ENCODE measurements around the gene CLDN2.
A peak's percentile ranks its signal among the peaks of the same experiment; 100 is the strongest.
"Not testable (repeated sequence)": the region's sequence is repeated elsewhere in the genome, so short reads cannot be mapped to it uniquely, and the experiment has no call there.

Gene CLDN2, protein sequence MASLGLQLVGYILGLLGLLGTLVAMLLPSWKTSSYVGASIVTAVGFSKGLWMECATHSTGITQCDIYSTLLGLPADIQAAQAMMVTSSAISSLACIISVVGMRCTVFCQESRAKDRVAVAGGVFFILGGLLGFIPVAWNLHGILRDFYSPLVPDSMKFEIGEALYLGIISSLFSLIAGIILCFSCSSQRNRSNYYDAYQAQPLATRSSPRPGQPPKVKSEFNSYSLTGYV

DNA sequence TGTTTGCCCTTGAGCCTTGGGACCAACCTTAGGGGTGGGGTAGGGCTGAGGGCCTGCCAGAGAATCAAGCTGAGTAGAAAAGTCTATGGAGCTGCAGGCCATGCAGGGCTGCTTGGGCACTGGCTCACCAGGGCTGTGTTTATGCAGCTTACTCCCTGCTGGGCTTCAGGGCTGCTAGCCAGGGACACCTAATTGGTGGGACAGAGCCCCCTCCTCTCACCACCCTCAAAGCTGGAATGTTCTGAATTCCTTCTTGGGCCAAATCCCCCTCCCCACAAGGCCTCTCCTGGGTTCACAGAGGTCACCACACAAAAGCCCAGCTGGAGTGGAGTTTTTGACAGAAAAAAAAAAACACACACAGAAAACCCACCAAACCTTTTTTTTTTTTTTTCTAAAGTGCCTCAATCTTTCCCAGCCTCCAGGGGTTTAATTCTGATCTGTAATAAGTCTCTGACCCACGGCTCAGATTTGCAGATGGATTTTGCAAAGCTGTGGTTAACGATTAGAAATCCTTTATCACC is at the start of gene CLDN2:
Gene CLDN2, plus strand, starts transcription at position 471 of the 521 bp plus-strand sequence. CDS start 7,827 bp downstream, outside the sequence.
- peaks cover 14% of the 10 kb centered on the region for H3K9me3 ChIP-seq (ENCODE audit: control insufficient read depth, low read length)
- no peak within 1 kb of the TSS for H3K9ac ChIP-seq (ENCODE audit: low read length)
- peaks cover 43% of the 10 kb centered on the region for H3K27me3 ChIP-seq (replicated peaks; ENCODE audit: control insufficient read depth, insufficient read depth, low read length)
- H3K36me3 ChIP-seq (ENCODE audit: control insufficient read depth, insufficient read depth, low read length, severe bottlenecking) = no peaks in the 10 kb centered on the region
- no peaks in the 10 kb centered on the region for H3K4me1 ChIP-seq (ENCODE audit: control insufficient read depth, insufficient read depth, low read length)
- no peak within 1 kb of the TSS for H3K4me3 ChIP-seq (ENCODE audit: low read length)
- DNase-seq (ENCODE audit: low read depth) = no peak

DNA sequence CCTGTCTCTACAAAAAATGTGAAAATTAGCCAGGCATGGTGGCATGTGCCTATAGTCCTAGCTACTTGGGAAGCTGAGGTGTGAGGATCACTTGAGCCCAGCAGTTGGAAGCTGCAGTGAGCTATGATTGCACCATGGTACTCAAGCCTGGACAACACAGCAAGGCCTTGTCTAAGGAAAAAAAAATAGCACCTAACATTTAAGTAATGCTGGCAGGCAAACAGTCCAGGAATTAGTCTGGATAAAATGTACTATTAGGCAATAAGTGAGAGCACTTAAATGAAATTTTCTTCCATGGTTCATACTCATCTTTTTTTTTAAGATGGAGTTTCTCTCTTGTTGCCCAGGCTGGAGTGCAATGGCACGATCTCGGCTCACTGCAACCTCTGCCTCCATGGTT is 47.4 kb upstream of the CLDN2 start:
- not testable (repeated sequence) for H3K9me3 ChIP-seq (ENCODE audit: control insufficient read depth, low read length); H3K4me1 ChIP-seq (ENCODE audit: control insufficient read depth, insufficient read depth, low read length); H3K4me3 ChIP-seq (ENCODE audit: low read length); H3K36me3 ChIP-seq (ENCODE audit: control insufficient read depth, insufficient read depth, low read length, severe bottlenecking); H3K9ac ChIP-seq (ENCODE audit: low read length)
- peaks cover 21% of the 10 kb centered on the region for H3K27me3 ChIP-seq (replicated peaks; ENCODE audit: control insufficient read depth, insufficient read depth, low read length)
- peak; percentile 42 for DNase-seq (ENCODE audit: low read depth)

DNA sequence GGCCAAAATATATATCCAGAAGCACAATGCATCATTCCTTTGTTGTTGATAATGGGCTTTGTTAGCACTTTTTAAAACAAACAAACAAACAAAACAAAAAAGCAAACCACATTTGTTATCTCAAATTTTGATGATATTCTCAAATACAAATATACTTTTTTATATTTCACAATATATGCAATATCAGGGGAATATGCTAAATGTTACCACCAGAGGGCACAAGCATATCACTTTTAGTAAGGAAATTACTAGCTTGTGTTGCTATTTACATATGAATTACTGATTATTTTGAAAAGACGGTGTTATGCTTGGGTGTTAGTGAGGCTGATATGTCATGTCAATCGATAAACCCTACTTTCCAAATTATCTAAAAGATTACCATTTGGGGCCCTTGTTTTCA is 46.1 kb upstream of the CLDN2 start:
- peak; percentile 68 for DNase-seq (ENCODE audit: low read depth)
- H3K27me3 ChIP-seq (replicated peaks; ENCODE audit: control insufficient read depth, insufficient read depth, low read length) = peaks cover 21% of the 10 kb centered on the region
- no peak overlapping the region for H3K4me3 ChIP-seq (ENCODE audit: low read length)
- no peaks in the 10 kb centered on the region for H3K36me3 ChIP-seq (ENCODE audit: control insufficient read depth, insufficient read depth, low read length, severe bottlenecking)
- H3K4me1 ChIP-seq (ENCODE audit: control insufficient read depth, insufficient read depth, low read length) = no peaks in the 10 kb centered on the region
- peaks cover 7% of the 10 kb centered on the region for H3K9me3 ChIP-seq (ENCODE audit: control insufficient read depth, low read length)
- no peak overlapping the region for H3K9ac ChIP-seq (ENCODE audit: low read length)

DNA sequence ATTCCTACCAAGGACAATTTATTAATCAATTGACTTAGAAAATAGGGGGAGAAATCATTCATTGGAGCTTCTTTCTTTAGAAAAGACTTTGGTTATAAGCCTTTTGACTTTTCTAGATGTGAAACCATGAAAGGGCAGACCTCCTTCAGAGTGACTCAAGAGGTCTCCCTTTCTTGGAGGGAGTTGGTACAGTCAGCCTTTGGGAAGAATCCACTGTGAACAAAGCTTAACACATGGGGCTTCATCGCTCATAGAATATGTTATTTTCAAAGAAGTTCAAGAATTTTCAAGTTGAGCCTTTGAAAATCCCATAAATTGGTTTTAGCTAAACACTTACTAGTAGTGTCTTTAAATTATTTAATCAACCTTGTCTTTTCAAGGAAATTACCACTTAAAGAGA is 45.1 kb upstream of the CLDN2 start:
- peak; percentile 31 for DNase-seq (ENCODE audit: low read depth)
- Histone ChIP-seq H3K9me3 (ENCODE audit: control insufficient read depth, low read length) (peaks cover 17% of the 10 kb centered on the region), H3K9ac (ENCODE audit: low read length) (no peak overlapping the region), H3K4me3 (ENCODE audit: low read length) (no peak overlapping the region), H3K36me3 (ENCODE audit: control insufficient read depth, insufficient read depth, low read length, severe bottlenecking) (no peaks in the 10 kb centered on the region), H3K27me3 (replicated peaks; ENCODE audit: control insufficient read depth, insufficient read depth, low read length) (peaks cover 21% of the 10 kb centered on the region), H3K4me1 (ENCODE audit: control insufficient read depth, insufficient read depth, low read length) (no peaks in the 10 kb centered on the region)

DNA sequence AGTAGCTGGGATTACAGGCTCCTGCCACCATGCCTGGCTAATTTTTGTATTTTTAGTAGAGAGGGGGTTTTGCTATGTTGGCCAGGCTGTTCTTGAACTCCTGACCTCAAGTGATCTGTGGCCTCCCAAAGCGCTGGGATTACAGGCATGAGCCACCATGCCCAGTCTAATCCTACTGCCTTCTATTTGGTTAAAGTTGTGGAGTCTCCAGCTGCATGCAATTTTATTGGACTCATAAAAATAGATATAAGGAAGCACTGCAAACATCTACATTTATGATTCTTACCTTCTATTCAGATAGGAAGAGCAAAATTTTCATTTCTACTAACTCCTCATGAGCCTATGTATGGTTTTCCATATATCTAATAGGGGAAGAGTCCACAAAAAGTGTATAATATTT is 30.7 kb upstream of the CLDN2 start:
- Histone ChIP-seq H3K9me3 (ENCODE audit: control insufficient read depth, low read length) (peaks cover 8% of the 10 kb centered on the region), H3K4me1 (ENCODE audit: control insufficient read depth, insufficient read depth, low read length) (peaks cover under 1% of the 10 kb centered on the region), H3K36me3 (ENCODE audit: control insufficient read depth, insufficient read depth, low read length, severe bottlenecking) (no peaks in the 10 kb centered on the region), H3K4me3 (ENCODE audit: low read length) (no peak overlapping the region), H3K27me3 (replicated peaks; ENCODE audit: control insufficient read depth, insufficient read depth, low read length) (peaks cover 27% of the 10 kb centered on the region), H3K9ac (ENCODE audit: low read length) (no peak overlapping the region)
- no peak for DNase-seq (ENCODE audit: low read depth)

DNA sequence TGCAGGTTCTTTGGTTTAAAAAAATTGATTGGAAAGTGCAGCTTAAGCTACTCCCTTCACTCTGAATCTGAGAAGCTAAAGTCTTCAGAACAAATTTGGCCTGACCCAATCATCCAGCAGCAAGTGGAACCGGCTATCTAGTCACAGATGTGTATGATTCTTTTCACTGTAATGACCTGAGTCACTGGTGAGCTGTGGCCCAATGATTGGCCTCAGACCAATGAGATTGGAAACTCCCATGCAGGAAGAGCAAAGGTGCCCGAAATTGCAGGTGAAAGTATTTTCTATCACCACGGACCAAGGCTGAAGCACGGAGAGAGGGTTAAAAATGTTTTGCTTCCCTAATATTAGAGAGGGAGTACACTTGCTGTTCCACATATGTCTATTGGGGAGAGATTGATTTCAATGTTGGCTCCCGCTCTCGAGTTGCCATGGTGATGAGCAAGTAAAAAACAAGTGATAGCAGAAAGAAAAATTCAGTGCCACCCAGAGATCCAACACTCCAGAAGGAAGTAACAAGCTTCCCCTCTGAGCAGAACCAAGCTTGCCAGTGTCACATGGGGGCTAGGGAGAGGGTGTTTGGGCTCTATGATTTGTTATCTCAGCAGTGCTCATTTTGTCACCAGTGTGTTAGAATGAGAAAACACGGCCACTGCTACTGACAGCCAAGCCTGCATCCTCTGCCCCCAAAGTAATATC is 28.3 kb upstream of the CLDN2 start:
- Histone ChIP-seq H3K4me3 (ENCODE audit: low read length) (no peak overlapping the region), H3K4me1 (ENCODE audit: control insufficient read depth, insufficient read depth, low read length) (peaks cover 11% of the 10 kb centered on the region), H3K9me3 (ENCODE audit: control insufficient read depth, low read length) (peaks cover 8% of the 10 kb centered on the region), H3K36me3 (ENCODE audit: control insufficient read depth, insufficient read depth, low read length, severe bottlenecking) (no peaks in the 10 kb centered on the region), H3K9ac (ENCODE audit: low read length) (no peak overlapping the region), H3K27me3 (replicated peaks; ENCODE audit: control insufficient read depth, insufficient read depth, low read length) (peaks cover 23% of the 10 kb centered on the region)
- DNase-seq (ENCODE audit: low read depth) = no peak

DNA sequence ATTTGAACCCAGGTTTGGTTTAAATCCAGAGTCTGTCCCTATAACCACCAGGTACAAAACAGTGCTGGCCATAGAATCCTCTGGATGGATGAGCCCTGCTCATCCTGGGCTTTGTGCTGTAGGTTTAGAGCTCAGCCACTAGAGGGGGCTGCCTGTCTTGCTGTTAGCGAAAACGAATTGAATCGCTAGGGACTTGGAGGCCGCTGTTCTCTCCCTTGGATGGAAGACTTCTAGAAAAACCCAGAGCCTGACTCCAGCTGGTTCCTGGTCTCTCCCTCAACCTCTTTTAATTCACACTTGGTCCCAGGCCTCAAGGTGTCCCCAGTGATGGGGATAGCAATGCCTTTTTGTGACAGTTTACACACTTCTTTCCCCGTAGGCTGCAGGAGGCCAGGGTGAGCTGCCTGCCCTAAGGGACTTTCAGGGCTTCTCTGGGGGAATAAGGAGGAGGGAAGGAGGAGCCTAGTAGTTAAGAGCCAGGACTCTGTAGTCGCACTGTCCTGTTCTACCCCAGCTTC is 25.8 kb upstream of the CLDN2 start:
- peaks cover 14% of the 10 kb centered on the region for H3K27me3 ChIP-seq (replicated peaks; ENCODE audit: control insufficient read depth, insufficient read depth, low read length)
- H3K9ac ChIP-seq (ENCODE audit: low read length) = no peak overlapping the region
- H3K4me1 ChIP-seq (ENCODE audit: control insufficient read depth, insufficient read depth, low read length) = peaks cover 22% of the 10 kb centered on the region
- H3K36me3 ChIP-seq (ENCODE audit: control insufficient read depth, insufficient read depth, low read length, severe bottlenecking) = no peaks in the 10 kb centered on the region
- peak; percentile 84 for DNase-seq (ENCODE audit: low read depth)
- H3K9me3 ChIP-seq (ENCODE audit: control insufficient read depth, low read length) = no peaks in the 10 kb centered on the region
- no peak overlapping the region for H3K4me3 ChIP-seq (ENCODE audit: low read length)

DNA sequence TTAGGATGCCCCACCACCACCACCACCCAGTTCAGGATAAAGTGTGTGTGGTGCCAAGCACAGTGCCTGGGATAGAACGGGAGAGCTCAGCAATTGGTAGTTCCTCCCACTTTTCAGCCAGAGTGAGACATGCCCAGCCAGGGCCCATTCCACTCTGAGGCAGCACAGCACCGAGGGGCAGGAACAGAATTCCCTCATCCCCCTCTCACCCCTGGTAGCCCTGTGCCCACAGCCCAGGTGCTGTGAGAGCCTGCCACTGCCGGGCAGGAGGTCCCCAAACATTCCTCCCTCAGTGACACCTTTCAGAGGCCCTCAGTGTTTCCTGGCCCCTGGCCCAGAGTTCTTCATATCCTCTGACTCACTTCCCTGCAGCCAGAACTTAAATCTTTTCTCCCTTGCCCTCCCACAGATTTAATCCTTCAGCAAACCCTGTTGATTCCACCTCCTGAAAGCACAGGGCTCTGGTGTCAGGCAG is 25.2 kb upstream of the CLDN2 start:
- Histone ChIP-seq H3K4me3 (ENCODE audit: low read length) (no peak overlapping the region), H3K36me3 (ENCODE audit: control insufficient read depth, insufficient read depth, low read length, severe bottlenecking) (no peaks in the 10 kb centered on the region), H3K9me3 (ENCODE audit: control insufficient read depth, low read length) (no peaks in the 10 kb centered on the region), H3K4me1 (ENCODE audit: control insufficient read depth, insufficient read depth, low read length) (peaks cover 25% of the 10 kb centered on the region), H3K9ac (ENCODE audit: low read length) (no peak overlapping the region), H3K27me3 (replicated peaks; ENCODE audit: control insufficient read depth, insufficient read depth, low read length) (peaks cover 14% of the 10 kb centered on the region)
- DNase-seq (ENCODE audit: low read depth) = peak; percentile 69

DNA sequence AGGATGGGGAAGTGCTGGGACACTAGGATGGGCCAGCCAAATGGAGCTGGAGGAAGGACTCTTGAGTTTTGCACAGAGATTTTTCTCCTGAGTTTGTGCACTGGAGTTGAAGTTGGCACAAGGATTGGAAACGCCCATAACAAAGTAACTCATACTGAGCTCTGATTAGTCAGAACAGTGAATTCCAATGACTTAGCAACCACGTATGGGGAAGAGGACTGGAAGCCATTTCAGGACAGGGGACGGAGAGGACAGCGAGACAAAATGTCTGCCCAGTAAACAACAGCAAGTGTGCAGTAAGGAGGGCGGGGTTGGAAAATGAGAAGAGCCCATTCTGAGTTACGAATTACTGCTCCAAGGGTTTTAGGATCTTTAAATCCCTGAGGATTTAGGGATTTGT is 22.9 kb upstream of the CLDN2 start:
- Histone ChIP-seq H3K4me3 (ENCODE audit: low read length) (no peak overlapping the region), H3K36me3 (ENCODE audit: control insufficient read depth, insufficient read depth, low read length, severe bottlenecking) (no peaks in the 10 kb centered on the region), H3K9ac (ENCODE audit: low read length) (no peak overlapping the region), H3K27me3 (replicated peaks; ENCODE audit: control insufficient read depth, insufficient read depth, low read length) (peaks cover 16% of the 10 kb centered on the region), H3K9me3 (ENCODE audit: control insufficient read depth, low read length) (no peaks in the 10 kb centered on the region), H3K4me1 (ENCODE audit: control insufficient read depth, insufficient read depth, low read length) (peaks cover 25% of the 10 kb centered on the region)
- no peak for DNase-seq (ENCODE audit: low read depth)

DNA sequence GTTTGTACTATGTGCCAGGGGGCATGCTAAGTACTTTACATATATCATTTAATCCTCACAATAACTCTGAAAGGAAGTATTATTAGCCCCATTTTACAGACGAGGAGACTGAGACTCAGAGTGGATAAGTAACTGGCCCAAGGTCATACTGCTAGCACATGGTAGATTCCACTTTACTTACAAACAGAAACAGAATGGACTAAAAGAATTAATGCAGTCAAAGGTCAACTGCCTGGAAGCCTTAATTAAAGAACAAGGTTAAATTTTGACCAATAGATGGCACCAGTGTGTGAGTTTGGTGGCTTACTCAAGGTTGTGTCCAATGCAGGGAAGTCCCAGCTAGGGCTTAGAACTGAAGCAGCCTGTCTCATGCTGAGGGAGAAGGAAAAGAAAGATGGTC is 21.7 kb upstream of the CLDN2 start:
- Histone ChIP-seq H3K4me1 (ENCODE audit: control insufficient read depth, insufficient read depth, low read length) (peaks cover 25% of the 10 kb centered on the region), H3K9me3 (ENCODE audit: control insufficient read depth, low read length) (no peaks in the 10 kb centered on the region), H3K27me3 (replicated peaks; ENCODE audit: control insufficient read depth, insufficient read depth, low read length) (peaks cover 14% of the 10 kb centered on the region), H3K4me3 (ENCODE audit: low read length) (no peak overlapping the region), H3K9ac (ENCODE audit: low read length) (no peak overlapping the region), H3K36me3 (ENCODE audit: control insufficient read depth, insufficient read depth, low read length, severe bottlenecking) (no peaks in the 10 kb centered on the region)
- DNase-seq (ENCODE audit: low read depth) = peak; percentile 54

DNA sequence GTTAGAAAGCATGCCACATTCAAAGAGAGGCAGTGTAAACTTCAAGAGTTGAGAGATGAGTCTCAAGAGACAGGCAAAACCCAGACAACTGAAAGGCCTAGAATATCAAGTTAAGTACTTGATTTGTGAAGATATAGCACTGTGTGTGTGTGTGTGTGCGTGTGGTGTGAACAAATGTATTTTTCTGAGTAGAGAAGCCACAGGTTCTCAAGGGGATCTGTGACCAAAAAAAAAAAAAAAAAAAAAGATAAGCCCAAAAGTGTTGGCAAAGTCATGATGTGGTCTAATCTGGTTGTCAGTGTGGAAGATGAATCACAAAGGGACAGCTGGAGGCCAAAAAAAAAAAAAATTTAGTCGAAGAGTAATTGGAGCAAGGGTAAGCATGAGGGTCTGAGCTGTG is 20.9 kb upstream of the CLDN2 start:
- H3K4me1 ChIP-seq (ENCODE audit: control insufficient read depth, insufficient read depth, low read length) = peaks cover 25% of the 10 kb centered on the region
- no peak overlapping the region for H3K4me3 ChIP-seq (ENCODE audit: low read length)
- no peak for DNase-seq (ENCODE audit: low read depth)
- H3K9me3 ChIP-seq (ENCODE audit: control insufficient read depth, low read length) = no peaks in the 10 kb centered on the region
- peaks cover 14% of the 10 kb centered on the region for H3K27me3 ChIP-seq (replicated peaks; ENCODE audit: control insufficient read depth, insufficient read depth, low read length)
- no peaks in the 10 kb centered on the region for H3K36me3 ChIP-seq (ENCODE audit: control insufficient read depth, insufficient read depth, low read length, severe bottlenecking)
- no peak overlapping the region for H3K9ac ChIP-seq (ENCODE audit: low read length)

All from adipocyte (in vitro differentiated cells).